ENCODE results near the gene ADAMTS7.

The ADAMTS7 gene

DNA sequence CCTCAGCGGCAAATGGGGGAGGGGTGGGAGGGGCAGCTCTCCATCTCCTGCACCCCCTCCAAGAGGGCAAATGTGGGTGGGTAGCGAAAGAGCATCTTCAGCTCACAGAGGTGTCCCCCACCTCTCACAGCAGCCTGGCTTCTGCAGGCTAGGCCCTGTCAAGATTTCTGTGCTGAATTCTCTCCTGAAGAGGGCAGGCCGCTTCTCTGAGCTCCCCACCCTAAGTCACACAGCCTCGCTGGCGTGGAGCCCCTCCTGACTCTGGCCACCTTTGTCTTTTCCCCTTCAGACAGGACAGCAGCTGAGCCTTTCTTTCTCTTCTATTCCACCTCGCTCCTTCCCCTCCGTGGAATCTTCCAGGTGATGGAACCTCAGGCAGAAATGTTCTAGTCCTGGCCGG, 26.3 kb upstream of the ADAMTS7 start:
- Mint-ChIP-seq H3K36me3 (no peaks in the 10 kb centered on the region), H3K9me3 (no peaks in the 10 kb centered on the region)

GRCh38 chr15:78837131-78837530, 25.9 kb upstream of the ADAMTS7 start:
- peaks cover 19% of the 10 kb centered on the region for H3K4me1 Mint-ChIP-seq
- H3K4me3 Mint-ChIP-seq = no peak overlapping the region
- H3K36me3 Mint-ChIP-seq = no peaks in the 10 kb centered on the region
- no peak for ATAC-seq
- no peak overlapping the region for H3K27ac Mint-ChIP-seq
- no peaks in the 10 kb centered on the region for H3K9me3 Mint-ChIP-seq
- peaks cover 1% of the 10 kb centered on the region for H3K27me3 Mint-ChIP-seq

More for the DNA sequence above, 26.3 kb upstream of the ADAMTS7 start:
- no peak for ATAC-seq
- Mint-ChIP-seq H3K27ac (no peak overlapping the region), H3K4me3 (no peak overlapping the region), H3K4me1 (peaks cover 23% of the 10 kb centered on the region), H3K27me3 (no peaks in the 10 kb centered on the region)

- Mint-ChIP-seq H3K36me3 (no peaks in the 10 kb centered on the region), H3K27ac (no peak overlapping the region), H3K9me3 (no peaks in the 10 kb centered on the region), H3K4me3 (no peak overlapping the region), H3K4me1 (peaks cover 12% of the 10 kb centered on the region), H3K27me3 (peaks cover 9% of the 10 kb centered on the region)
- no peak for ATAC-seq
Observed at GRCh38 chr15:78836333-78836732, 25.1 kb upstream of the ADAMTS7 start.

DNA sequence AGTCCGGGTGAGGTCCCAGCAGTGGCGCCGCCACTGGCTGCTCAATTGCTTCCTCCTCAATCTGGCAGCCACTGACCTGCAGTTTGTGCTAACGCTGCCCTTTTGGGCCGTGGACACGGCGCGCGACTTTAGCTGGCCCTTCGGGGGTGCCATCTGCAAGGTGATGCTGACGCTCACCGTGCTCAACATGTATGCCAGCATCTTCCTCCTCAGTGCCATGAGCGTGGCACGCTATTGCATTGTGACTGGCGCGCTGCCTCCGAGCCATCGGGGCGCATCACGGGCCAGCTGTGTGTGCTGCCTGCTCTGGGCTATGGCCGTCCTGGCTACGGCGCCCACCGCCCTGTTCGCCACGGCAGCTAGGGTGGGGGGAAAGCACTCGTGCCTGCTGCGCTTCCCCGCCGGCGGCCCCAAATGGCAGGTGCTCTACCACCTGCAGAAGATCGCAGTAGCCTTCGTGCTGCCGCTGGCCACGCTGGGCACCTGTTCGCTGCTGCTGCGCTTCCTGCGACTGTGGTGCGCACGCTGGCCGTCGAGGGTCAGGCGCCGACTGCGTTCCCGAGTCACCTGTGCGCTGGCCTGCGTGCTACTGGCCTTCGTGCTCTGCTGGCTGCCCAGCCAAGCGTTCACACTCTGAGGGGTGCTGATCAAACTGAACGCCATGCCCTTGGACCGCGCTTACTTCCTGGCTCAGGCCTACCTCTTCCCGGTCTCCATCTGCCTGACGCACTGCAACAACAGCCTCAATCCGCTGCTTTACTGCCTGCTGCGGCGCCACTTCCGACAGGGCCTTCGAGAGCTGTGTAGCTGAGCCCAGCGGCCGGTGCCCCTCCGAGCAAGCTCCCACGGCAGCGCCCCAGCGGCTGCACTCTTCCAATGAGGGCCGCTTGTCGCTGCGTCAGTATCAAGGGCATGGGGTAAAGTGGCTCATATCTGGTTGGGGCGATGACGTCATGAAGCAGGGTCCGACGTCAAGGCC, 20.3 kb upstream of the ADAMTS7 start:
- no peaks in the 10 kb centered on the region for H3K9me3 Mint-ChIP-seq
- no peak for ATAC-seq
- H3K4me3 Mint-ChIP-seq = peak overlapping the region; percentile 82
- peaks cover 24% of the 10 kb centered on the region for H3K27me3 Mint-ChIP-seq
- peaks cover 15% of the 10 kb centered on the region for H3K4me1 Mint-ChIP-seq
- H3K27ac Mint-ChIP-seq = peak overlapping the region; percentile 80
- no peaks in the 10 kb centered on the region for H3K36me3 Mint-ChIP-seq

GRCh38 chr15:78830514-78831228, 19.4 kb upstream of the ADAMTS7 start:
- Mint-ChIP-seq H3K4me3 (peak overlapping the region; percentile 82), H3K27me3 (peaks cover 24% of the 10 kb centered on the region), H3K9me3 (no peaks in the 10 kb centered on the region), H3K27ac (peak overlapping the region; percentile 80), H3K36me3 (no peaks in the 10 kb centered on the region), H3K4me1 (peaks cover 19% of the 10 kb centered on the region)
- ATAC-seq = peak; percentile 60

DNA sequence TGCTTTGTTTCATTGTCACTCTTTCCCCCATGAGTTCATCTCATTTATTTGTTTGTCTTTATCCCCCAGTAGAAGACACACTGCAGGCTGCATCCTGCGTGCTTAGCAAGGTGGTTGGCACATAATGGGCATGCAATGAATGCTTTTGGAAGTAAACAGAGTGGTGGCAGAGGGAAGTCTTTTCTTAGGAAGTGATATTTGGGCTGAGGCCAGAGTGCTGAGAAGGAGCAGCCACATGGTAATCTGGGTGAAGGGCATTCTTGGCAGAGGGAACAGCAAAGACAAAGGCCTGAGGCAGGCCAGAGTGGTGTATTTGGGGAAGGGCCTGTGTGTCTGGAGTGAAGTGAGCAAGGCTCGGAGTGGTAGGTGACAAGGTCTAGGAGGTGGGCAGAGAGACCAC, 17.7 kb upstream of the ADAMTS7 start:
- H3K27ac Mint-ChIP-seq = no peak overlapping the region
- peaks cover 24% of the 10 kb centered on the region for H3K27me3 Mint-ChIP-seq
- peaks cover 21% of the 10 kb centered on the region for H3K4me1 Mint-ChIP-seq
- H3K9me3 Mint-ChIP-seq = no peaks in the 10 kb centered on the region
- ATAC-seq = no peak
- H3K36me3 Mint-ChIP-seq = no peaks in the 10 kb centered on the region
- no peak overlapping the region for H3K4me3 Mint-ChIP-seq

GRCh38 chr15:78822514-78822913, 11.2 kb upstream of the ADAMTS7 start:
- no peak for ATAC-seq

GRCh38 chr15:78811825-78812183, 540 bp upstream of the ADAMTS7 start:
- Mint-ChIP-seq H3K36me3 (no peaks in the 10 kb centered on the region), H3K4me1 (peaks cover 23% of the 10 kb centered on the region), H3K4me3 (peak overlapping the region; percentile 89), H3K27ac (peak overlapping the region; percentile 79), H3K27me3 (peaks cover 46% of the 10 kb centered on the region), H3K9me3 (no peaks in the 10 kb centered on the region)
- peak; percentile 53 for ATAC-seq

More at GRCh38 chr15:78822514-78822913, 11.2 kb upstream of the ADAMTS7 start:
- Mint-ChIP-seq H3K27ac (no peak overlapping the region), H3K9me3 (no peaks in the 10 kb centered on the region), H3K4me3 (no peak overlapping the region), H3K4me1 (peaks cover 6% of the 10 kb centered on the region), H3K36me3 (no peaks in the 10 kb centered on the region), H3K27me3 (no peaks in the 10 kb centered on the region)

DNA sequence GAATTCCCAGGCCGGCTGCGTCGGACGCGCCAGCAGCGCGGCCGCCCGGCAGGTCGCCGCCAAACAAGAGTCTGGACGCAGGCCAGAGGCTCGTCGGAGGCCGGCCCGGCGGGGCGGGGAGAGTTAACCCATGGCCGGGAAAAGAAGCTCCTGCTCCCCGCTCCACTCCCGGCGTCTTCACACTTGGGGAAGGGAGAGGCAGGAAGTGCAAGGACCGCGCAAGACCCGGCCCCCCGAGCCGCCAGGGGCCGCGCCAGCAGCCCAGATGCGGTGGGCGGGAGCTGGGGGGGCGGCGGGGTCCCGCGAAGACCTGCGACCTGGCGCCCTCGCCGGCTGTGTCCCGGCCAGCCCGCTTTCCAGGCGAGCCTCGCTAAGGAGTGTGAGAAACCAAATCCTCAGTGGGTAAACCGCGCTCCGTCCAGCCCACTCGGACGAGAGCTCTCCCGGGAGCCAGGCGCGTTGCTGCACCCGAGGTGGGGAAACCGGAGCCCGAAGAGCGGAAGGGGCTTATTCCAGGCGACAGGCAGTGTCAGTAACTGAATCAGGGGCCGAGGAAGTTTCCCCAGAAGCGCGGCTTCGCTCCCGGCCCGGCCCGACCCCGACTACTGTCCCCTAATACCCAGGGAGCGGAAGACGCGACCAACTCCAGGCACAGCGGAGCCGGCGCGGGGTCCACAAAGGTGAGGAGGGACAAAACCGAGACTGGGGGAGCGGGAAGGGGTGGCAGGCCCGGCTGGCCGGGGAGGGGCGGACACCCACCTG, 721 bp downstream of the ADAMTS7 start:
- no peak for ATAC-seq
- Mint-ChIP-seq H3K4me1 (peaks cover 23% of the 10 kb centered on the region), H3K27ac (peak overlapping the region; percentile 79), H3K27me3 (peaks cover 46% of the 10 kb centered on the region), H3K4me3 (peak overlapping the region; percentile 89), H3K36me3 (no peaks in the 10 kb centered on the region), H3K9me3 (no peaks in the 10 kb centered on the region)

- Mint-ChIP-seq H3K4me1 (peaks cover 23% of the 10 kb centered on the region), H3K4me3 (peak overlapping the region; percentile 89), H3K36me3 (no peaks in the 10 kb centered on the region), H3K27me3 (peaks cover 42% of the 10 kb centered on the region), H3K9me3 (no peaks in the 10 kb centered on the region), H3K27ac (peak overlapping the region; percentile 79)
- ATAC-seq = no peak
Observed at GRCh38 chr15:78810003-78810361, 1.3 kb downstream of the ADAMTS7 start.

- H3K4me3 Mint-ChIP-seq = no peak overlapping the region
Observed at GRCh38 chr15:78808550-78808949, 2.7 kb downstream of the ADAMTS7 start.

DNA sequence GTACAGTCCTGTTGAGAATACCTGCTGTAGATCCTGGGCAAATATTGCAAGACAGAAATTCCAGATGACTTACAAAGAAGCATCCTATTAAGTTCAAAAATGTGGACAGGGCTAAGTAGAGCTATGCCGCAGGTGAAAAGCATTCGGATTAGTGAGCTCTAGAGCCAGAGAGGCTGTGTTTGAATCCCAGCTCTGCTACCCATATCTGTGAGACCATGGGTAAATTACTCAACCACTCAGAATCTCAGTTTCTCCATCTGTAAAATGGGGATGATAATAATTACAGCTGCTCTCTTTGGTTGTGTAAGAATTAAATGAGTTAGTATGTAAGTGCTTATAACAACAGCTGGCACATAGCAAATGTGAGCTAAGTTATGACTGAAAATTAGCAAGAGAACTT, 3.9 kb downstream of the ADAMTS7 start:
- no peak for ATAC-seq
- H3K36me3 Mint-ChIP-seq = no peaks in the 10 kb centered on the region
- no peak overlapping the region for H3K27ac Mint-ChIP-seq
- H3K4me3 Mint-ChIP-seq = no peak overlapping the region
- peaks cover 17% of the 10 kb centered on the region for H3K27me3 Mint-ChIP-seq
- no peaks in the 10 kb centered on the region for H3K9me3 Mint-ChIP-seq
- H3K4me1 Mint-ChIP-seq = peaks cover 17% of the 10 kb centered on the region

More at GRCh38 chr15:78808550-78808949, 2.7 kb downstream of the ADAMTS7 start:
- Mint-ChIP-seq H3K9me3 (no peaks in the 10 kb centered on the region), H3K36me3 (no peaks in the 10 kb centered on the region), H3K27me3 (peaks cover 29% of the 10 kb centered on the region), H3K4me1 (peaks cover 23% of the 10 kb centered on the region), H3K27ac (no peak overlapping the region)
- no peak for ATAC-seq

GRCh38 chr15:78804391-78804792, 6.9 kb downstream of the ADAMTS7 start:
- Mint-ChIP-seq H3K9me3 (no peaks in the 10 kb centered on the region), H3K36me3 (peaks cover 7% of the 10 kb centered on the region), H3K4me3 (no peak overlapping the region), H3K4me1 (no peaks in the 10 kb centered on the region), H3K27me3 (no peaks in the 10 kb centered on the region), H3K27ac (no peak overlapping the region)
- no peak for ATAC-seq

GRCh38 chr15:78800806-78801205, 10.5 kb downstream of the ADAMTS7 start:
- H3K4me1 Mint-ChIP-seq = no peaks in the 10 kb centered on the region
- H3K36me3 Mint-ChIP-seq = peaks cover 7% of the 10 kb centered on the region
- no peak for ATAC-seq
- no peaks in the 10 kb centered on the region for H3K27me3 Mint-ChIP-seq
- H3K27ac Mint-ChIP-seq = no peak overlapping the region
- H3K9me3 Mint-ChIP-seq = no peaks in the 10 kb centered on the region
- no peak overlapping the region for H3K4me3 Mint-ChIP-seq

DNA sequence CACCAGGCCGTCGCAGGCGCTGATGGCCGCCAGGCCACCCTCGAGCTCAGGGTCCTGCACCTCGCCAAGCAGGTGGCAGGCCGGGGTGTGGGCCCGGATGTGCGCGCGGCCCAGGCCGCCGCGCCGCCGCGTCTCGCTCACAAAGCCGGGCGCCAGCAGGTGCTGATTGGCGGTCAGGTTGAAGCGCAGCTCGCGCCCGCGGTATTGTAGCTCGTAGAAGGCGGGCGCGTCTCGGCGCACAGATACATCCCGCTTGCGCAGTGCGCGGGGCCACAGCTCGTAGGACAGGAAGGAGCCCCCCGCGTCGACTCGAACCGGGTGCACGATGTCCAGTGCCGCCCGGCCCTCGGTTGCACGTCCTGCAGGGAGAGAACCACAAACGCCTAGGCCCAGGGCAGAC, 11.1 kb downstream of the ADAMTS7 start:
- Mint-ChIP-seq H3K36me3 (peaks cover 7% of the 10 kb centered on the region), H3K27me3 (no peaks in the 10 kb centered on the region), H3K4me3 (no peak overlapping the region), H3K4me1 (no peaks in the 10 kb centered on the region), H3K27ac (no peak overlapping the region), H3K9me3 (no peaks in the 10 kb centered on the region)
- ATAC-seq = no peak
